HepG2 (cell line): ENCODE data around the gene C10orf120. TPM values are rescaled to one million over a fixed set of nuclear protein-coding genes. Genes with fewer than 3 reads are reported as not detected.

Experiments
- ATAC-seq: fragments of 200-7000 bp; cut with Tn5 transposase; 3 replicates; pipeline ENCODE4 v1.9.1; 2020; ENCODE audit warnings: mild to moderate bottlenecking, moderate library complexity
- BruUV-seq: library from RNA; stranded (reverse); fragments of 400-500 nt; replicated peaks from 2 replicates; lab custom pipeline; 2021; lab: Mats Ljungman, UMichigan
- CTCF ChIA-PET: fragments of 300-600 bp; formaldehyde crosslinking; extraction: SDS; loops from one replicate; lab custom pipeline; 2021; ENCODE audit warnings: low total read pairs, inconsistent platforms, low intra/inter-chr PET ratio; lab: Yijun Ruan, JAX
- POLR2A ChIA-PET: fragments of 350-600 bp; sonication (Branson Sonifier 250); formaldehyde crosslinking; loops from one replicate; lab custom pipeline; 2020; ENCODE audit warnings: antibody characterized with exemption, inconsistent platforms; lab: Yijun Ruan, JAX
- DNase-seq: peaks from one replicate; pipeline ENCODE4 v3.0.0-alpha.2; 2015; ENCODE audit warnings: low spot score
- FAIRE-seq: peaks from 3 replicates; lab custom pipeline; 2011; peaks lifted over from hg19 to GRCh38; lab: Jason Lieb, UNC
- H2AFZ ChIP-seq: one replicate; pipeline ENCODE4 v1.6.1; 2011; ENCODE audit warnings: low read length, inconsistent platforms
- H3K27ac ChIP-seq: fragments of 300-600 bp; 3 replicates; pipeline ENCODE4 v1.8.0; 2011; ENCODE audit warnings: mixed run types, mild to moderate bottlenecking, mixed read lengths, low read length, inconsistent platforms; ENCODE audit not compliant: insufficient read depth; ENCODE audit errors: extremely low read length
- H3K27me3 ChIP-seq, 2 experiments: fragments of 200-600 bp in 1 of 2; 2 replicates in 1 of 2; 3 replicates in 1 of 2; pipeline versions ENCODE4 v1.6.0 to v1.8.0; 2011; ENCODE audit warnings: low read length in 2 of 2, mild to moderate bottlenecking in 2 of 2, moderate library complexity in 2 of 2, inconsistent platforms in 1 of 2; ENCODE audit not compliant: insufficient read depth in 2 of 2, control insufficient read depth in 1 of 2
- H3K36me3 ChIP-seq, 2 experiments: fragments of 200-600 bp in 1 of 2; replicated peaks in 1 of 2; 2 replicates in 1 of 2; 3 replicates in 1 of 2; pipeline versions ENCODE4 v1.5.1 to v1.8.0; 2011; ENCODE audit warnings: low read length in 2 of 2, inconsistent platforms in 1 of 2; ENCODE audit not compliant: insufficient read depth in 2 of 2, control insufficient read depth in 1 of 2
- H3K4me1 ChIP-seq: 2 replicates; pipeline ENCODE4 v1.5.1; 2012; ENCODE audit warnings: low read length, inconsistent platforms; ENCODE audit not compliant: insufficient read depth
- H3K4me2 ChIP-seq: 2 replicates; pipeline ENCODE4 v1.6.0; 2011; ENCODE audit warnings: low read depth, low read length, inconsistent platforms
- H3K4me3 ChIP-seq, 3 experiments: fragments of 200-600 bp in 1 of 3; sonication (generic), shearing (Covaris generic) in 1 of 3; replicated peaks in 1 of 3; 2 replicates each; pipeline ENCODE4 v1.5.1; 2011 to 2016; ENCODE audit warnings: low read length in 3 of 3, inconsistent platforms in 2 of 3, low read depth in 2 of 3, mild to moderate bottlenecking in 2 of 3, control low read depth in 1 of 3, mixed read lengths in 1 of 3; ENCODE audit not compliant: insufficient read depth in 1 of 3
- H3K79me2 ChIP-seq: one replicate; pipeline ENCODE4 v1.6.1; 2011; ENCODE audit warnings: low read length, inconsistent platforms; ENCODE audit not compliant: insufficient read depth
- H3K9ac ChIP-seq: 2 replicates; pipeline ENCODE4 v1.6.0; 2011; ENCODE audit warnings: mild to moderate bottlenecking, low read depth, low read length, inconsistent platforms; ENCODE audit not compliant: insufficient read depth
- H3K9me3 ChIP-seq: 2 replicates; pipeline ENCODE4 v1.5.1; 2012; ENCODE audit warnings: mild to moderate bottlenecking, low read length
- H4K20me1 ChIP-seq: 2 replicates; pipeline ENCODE4 v1.6.0; 2011; ENCODE audit warnings: inconsistent platforms, mild to moderate bottlenecking, low read length, moderate library complexity; ENCODE audit not compliant: insufficient read depth
- HMG20A ChIP-seq: IDR thresholded peaks from 2 replicates; pipeline ENCODE4 v1.6.1; 2016; ENCODE audit warnings: borderline replicate concordance
- MAF1 ChIP-seq: sonication (generic); formaldehyde crosslinking; IDR thresholded peaks from 2 replicates; pipeline ENCODE4 v1.5.0; 2020; ENCODE audit warnings: missing genetic modification reagents, borderline replicate concordance
- MEF2D ChIP-seq: sonication (generic); formaldehyde crosslinking; IDR thresholded peaks from 2 replicates; pipeline ENCODE4 v1.5.1; 2020; ENCODE audit warnings: mild to moderate bottlenecking, missing genetic modification reagents
- SMARCE1 ChIP-seq: fragments of 450-650 bp; IDR thresholded peaks from 2 replicates; pipeline ENCODE4 v1.6.1; 2017; ENCODE audit warnings: borderline replicate concordance
- ZC3H4 ChIP-seq: sonication (generic); formaldehyde crosslinking; IDR thresholded peaks from 2 replicates; pipeline ENCODE4 v1.4.0; 2020; ENCODE audit warnings: missing genetic modification reagents, borderline replicate concordance
- ZFAT ChIP-seq: sonication (generic); formaldehyde crosslinking; conservative IDR thresholded peaks from 2 replicates; pipeline ENCODE4 v1.8.1; 2023; ENCODE audit warnings: missing genetic modification reagents, inconsistent platforms
- WGBS: methylation state at CpG from one replicate; pipeline ENCODE4 v1.1.6; 2017; ENCODE audit warnings: low lambda C conversion rate; 5-methylcytosine and 5-hydroxymethylcytosine counted together
- in situ Hi-C: cut with HindIII; loops from 2 replicates; pipeline ENCODE4 v1.10.0; 2017; ENCODE audit warnings: low pct_unique_long_range_greater_than_20kb; ENCODE audit not compliant: extremely low pct_ligation_motif_present
- intact Hi-C: fragments of 100-400 bp; cut with micrococcal nuclease; formaldehyde crosslinking; loops from one replicate; pipeline ENCODE4 v1.10.0; 2022; ENCODE audit not compliant: unreplicated experiment
- polyA plus RNA-seq, 8 experiments: library from polyadenylated mRNA; depleted of rRNA in 3 of 8; stranded (reverse) in 7 of 8; unstranded in 1 of 8; fragments of >200 nt; fragmentation: Illumina TruSeq in 4 of 8; extraction: Trizol in 4 of 8; gene quantifications; 2 replicates each; pipeline versions ENCODE4 v1.2.1 to v1.2.3, GENCODE V29; 2011 to 2016; ENCODE audit warnings: low read depth in 4 of 8, missing spikeins in 1 of 8, mixed read lengths in 1 of 8; ENCODE audit not compliant: insufficient read depth in 1 of 8
- total RNA-seq, 5 experiments: library from RNA; depleted of rRNA; stranded (reverse); fragments of >200 nt; fragmentation: Illumina TruSeq; extraction: Trizol; gene quantifications; 2 replicates each; pipeline ENCODE4 v1.2.3, GENCODE V29; 2016; ENCODE audit warnings: low read depth in 1 of 5
- TF ChIP-seq, protein P1 (sequence below): sonication (generic); formaldehyde crosslinking; IDR thresholded peaks from 2 replicates; pipeline ENCODE4 v1.4.0; 2020; ENCODE audit warnings: low read depth, mild to moderate bottlenecking, missing genetic modification reagents
- TF ChIP-seq, protein P2 (sequence below): sonication (generic); formaldehyde crosslinking; IDR thresholded peaks from 2 replicates; pipeline ENCODE4 v1.4.0; 2020; ENCODE audit warnings: mild to moderate bottlenecking, missing genetic modification reagents
- TF ChIP-seq, protein P3 (sequence below): sonication (generic); formaldehyde crosslinking; IDR thresholded peaks from 2 replicates; pipeline ENCODE4 v1.4.0; 2020; ENCODE audit warnings: missing genetic modification reagents
- TF ChIP-seq, protein P4 (sequence below): sonication (generic); formaldehyde crosslinking; IDR thresholded peaks from 2 replicates; pipeline ENCODE4 v1.5.0; 2020; ENCODE audit warnings: mild to moderate bottlenecking, missing genetic modification reagents

Gene C10orf120
- total and polyA plus RNA-seq, 2 of the 13 experiments (the other 11 are each of a cell fraction or from before 2014, with no cell fraction given) = not detected

DNA sequence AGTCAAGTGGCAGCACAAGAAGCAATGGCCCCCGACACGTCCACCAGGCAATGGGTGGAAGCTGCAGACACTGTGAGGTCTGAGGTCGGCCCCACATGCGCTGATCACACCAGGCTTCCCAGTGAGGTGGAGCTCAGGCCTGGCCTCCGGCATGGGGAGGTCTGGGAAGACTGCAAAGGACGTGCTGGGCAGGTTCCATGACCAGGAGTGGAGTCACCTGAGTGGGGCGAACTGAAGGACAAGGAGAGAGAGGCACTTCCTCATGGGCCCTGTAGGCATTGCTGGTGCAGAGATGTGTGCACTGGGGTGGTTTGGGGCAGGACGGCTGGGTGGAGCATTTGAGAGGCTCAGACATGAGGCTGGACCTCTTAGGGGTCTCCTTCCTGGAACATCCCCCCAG is 35.1 kb downstream of the C10orf120 start:
- no peak overlapping the region for H3K4me2 ChIP-seq
- ChIA-PET CTCF (no interaction called here), POLR2A (no interaction called here)
- BruUV-seq = no TSS peak
- H3K27me3 ChIP-seq = peaks cover 1 to 43% of the 10 kb centered on the region in 2 experiments; a peak in 3 of 5 replicates
- no peak overlapping the region for H3K27ac ChIP-seq
- DNase-seq = no peak
- WGBS = 14% methylated on average over 7 of the region's 8 CpGs
- in situ Hi-C loops = no loop called here
- H3K9me3 ChIP-seq = no peaks in the 10 kb centered on the region
- no peak for TF ChIP-seq MAF1 (CRISPR knock-in tag)
- H4K20me1 ChIP-seq = no peaks in the 10 kb centered on the region
- FAIRE-seq = no peak
- H3K79me2 ChIP-seq = no peaks in the 10 kb centered on the region
- no peak overlapping the region for H3K4me3 ChIP-seq
- intact Hi-C loops = no loop called here
- no peaks in the 10 kb centered on the region for H3K36me3 ChIP-seq
- no peak overlapping the region for H2AFZ ChIP-seq
- no peak for ATAC-seq
- H3K9ac ChIP-seq = no peak overlapping the region
- H3K4me1 ChIP-seq = no peaks in the 10 kb centered on the region

DNA sequence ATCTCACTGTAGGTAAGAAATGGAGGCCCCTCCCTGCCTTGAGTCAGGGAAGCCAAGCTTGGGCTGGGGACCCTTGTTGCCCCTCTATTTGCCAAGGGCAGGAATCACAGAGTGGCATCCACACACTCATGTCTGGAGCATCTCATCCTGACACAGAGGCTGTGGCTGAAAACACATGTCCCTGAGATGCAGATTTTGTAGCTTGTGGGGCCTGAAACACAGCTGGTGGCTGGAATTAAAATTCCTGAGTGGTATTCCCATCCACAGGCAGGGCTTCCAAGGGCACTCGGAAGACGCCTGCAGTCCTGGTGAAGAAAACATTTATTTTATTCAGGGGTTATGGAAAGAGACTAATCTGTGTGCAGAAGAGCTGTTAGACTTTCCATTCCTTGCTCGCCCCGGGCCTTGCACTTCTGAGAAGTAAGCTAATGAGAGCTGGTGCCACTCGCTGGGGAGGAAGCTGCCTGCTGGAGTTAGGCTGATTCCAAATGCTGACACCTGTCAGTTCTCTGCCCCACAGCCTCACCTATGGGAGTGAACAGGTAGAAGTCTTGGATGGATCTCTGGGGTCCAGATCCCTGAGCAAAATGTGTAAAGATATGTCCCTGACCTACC is 36.0 kb downstream of the C10orf120 start:
- ATAC-seq (no peak), DNase-seq (no peak), FAIRE-seq (no peak)
- in situ Hi-C loops = no loop called here
- H3K4me1 ChIP-seq = no peaks in the 10 kb centered on the region
- no peaks in the 10 kb centered on the region for H4K20me1 ChIP-seq
- H3K9ac ChIP-seq = no peak overlapping the region
- no peak overlapping the region for H3K4me3 ChIP-seq
- H3K27ac ChIP-seq = no peak overlapping the region
- no peaks in the 10 kb centered on the region for H3K36me3 ChIP-seq
- no peaks in the 10 kb centered on the region for H3K79me2 ChIP-seq
- ChIA-PET CTCF (no interaction called here), POLR2A (no interaction called here)
- H3K27me3 ChIP-seq = peaks cover 1 to 49% of the 10 kb centered on the region in 2 experiments; a peak in 3 of 5 replicates
- H2AFZ ChIP-seq = no peak overlapping the region
- 10% methylated on average over 4 of the region's 5 CpGs for WGBS
- intact Hi-C loops = no loop called here
- no peaks in the 10 kb centered on the region for H3K9me3 ChIP-seq
- BruUV-seq = no TSS peak
- H3K4me2 ChIP-seq = no peak overlapping the region
- TF ChIP-seq, protein P1, sequence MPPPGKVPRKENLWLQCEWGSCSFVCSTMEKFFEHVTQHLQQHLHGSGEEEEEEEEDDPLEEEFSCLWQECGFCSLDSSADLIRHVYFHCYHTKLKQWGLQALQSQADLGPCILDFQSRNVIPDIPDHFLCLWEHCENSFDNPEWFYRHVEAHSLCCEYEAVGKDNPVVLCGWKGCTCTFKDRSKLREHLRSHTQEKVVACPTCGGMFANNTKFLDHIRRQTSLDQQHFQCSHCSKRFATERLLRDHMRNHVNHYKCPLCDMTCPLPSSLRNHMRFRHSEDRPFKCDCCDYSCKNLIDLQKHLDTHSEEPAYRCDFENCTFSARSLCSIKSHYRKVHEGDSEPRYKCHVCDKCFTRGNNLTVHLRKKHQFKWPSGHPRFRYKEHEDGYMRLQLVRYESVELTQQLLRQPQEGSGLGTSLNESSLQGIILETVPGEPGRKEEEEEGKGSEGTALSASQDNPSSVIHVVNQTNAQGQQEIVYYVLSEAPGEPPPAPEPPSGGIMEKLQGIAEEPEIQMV (CRISPR knock-in tag) = no peak
- TF ChIP-seq HMG20A (CRISPR knock-in tag) = no peak
- TF ChIP-seq, protein P2, sequence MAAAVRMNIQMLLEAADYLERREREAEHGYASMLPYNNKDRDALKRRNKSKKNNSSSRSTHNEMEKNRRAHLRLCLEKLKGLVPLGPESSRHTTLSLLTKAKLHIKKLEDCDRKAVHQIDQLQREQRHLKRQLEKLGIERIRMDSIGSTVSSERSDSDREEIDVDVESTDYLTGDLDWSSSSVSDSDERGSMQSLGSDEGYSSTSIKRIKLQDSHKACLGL = no peak
- no peak for TF ChIP-seq SMARCE1
- TF ChIP-seq MEF2D = no peak
- no peak for TF ChIP-seq ZFAT (CRISPR knock-in tag)
- TF ChIP-seq, protein P3, sequence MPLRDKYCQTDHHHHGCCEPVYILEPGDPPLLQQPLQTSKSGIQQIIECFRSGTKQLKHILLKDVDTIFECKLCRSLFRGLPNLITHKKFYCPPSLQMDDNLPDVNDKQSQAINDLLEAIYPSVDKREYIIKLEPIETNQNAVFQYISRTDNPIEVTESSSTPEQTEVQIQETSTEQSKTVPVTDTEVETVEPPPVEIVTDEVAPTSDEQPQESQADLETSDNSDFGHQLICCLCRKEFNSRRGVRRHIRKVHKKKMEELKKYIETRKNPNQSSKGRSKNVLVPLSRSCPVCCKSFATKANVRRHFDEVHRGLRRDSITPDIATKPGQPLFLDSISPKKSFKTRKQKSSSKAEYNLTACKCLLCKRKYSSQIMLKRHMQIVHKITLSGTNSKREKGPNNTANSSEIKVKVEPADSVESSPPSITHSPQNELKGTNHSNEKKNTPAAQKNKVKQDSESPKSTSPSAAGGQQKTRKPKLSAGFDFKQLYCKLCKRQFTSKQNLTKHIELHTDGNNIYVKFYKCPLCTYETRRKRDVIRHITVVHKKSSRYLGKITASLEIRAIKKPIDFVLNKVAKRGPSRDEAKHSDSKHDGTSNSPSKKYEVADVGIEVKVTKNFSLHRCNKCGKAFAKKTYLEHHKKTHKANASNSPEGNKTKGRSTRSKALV (CRISPR knock-in tag) = no peak
- TF ChIP-seq ZC3H4 (CRISPR knock-in tag) = no peak
- TF ChIP-seq, protein P4, sequence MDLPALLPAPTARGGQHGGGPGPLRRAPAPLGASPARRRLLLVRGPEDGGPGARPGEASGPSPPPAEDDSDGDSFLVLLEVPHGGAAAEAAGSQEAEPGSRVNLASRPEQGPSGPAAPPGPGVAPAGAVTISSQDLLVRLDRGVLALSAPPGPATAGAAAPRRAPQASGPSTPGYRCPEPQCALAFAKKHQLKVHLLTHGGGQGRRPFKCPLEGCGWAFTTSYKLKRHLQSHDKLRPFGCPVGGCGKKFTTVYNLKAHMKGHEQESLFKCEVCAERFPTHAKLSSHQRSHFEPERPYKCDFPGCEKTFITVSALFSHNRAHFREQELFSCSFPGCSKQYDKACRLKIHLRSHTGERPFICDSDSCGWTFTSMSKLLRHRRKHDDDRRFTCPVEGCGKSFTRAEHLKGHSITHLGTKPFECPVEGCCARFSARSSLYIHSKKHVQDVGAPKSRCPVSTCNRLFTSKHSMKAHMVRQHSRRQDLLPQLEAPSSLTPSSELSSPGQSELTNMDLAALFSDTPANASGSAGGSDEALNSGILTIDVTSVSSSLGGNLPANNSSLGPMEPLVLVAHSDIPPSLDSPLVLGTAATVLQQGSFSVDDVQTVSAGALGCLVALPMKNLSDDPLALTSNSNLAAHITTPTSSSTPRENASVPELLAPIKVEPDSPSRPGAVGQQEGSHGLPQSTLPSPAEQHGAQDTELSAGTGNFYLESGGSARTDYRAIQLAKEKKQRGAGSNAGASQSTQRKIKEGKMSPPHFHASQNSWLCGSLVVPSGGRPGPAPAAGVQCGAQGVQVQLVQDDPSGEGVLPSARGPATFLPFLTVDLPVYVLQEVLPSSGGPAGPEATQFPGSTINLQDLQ = no peak
